Retina (tissue), 1 donor: ENCODE results near the gene C1R.
A peak's percentile ranks its signal among the peaks of the same experiment; 100 is the strongest.
"Not testable (repeated sequence)": the region's sequence is repeated elsewhere in the genome, so short reads cannot be mapped to it uniquely, and the experiment has no call there.

Source experiments
- DNase-seq: peaks from one replicate; pipeline ENCODE4 v3.0.0-alpha.2; 2016

C1R gene

GRCh38 chr12:7065073-7065623, 27.1 kb downstream of the C1R start:
- DNase-seq = no peak

GRCh38 chr12:7064516-7064915, 27.7 kb downstream of the C1R start:
- DNase-seq = no peak

- DNase-seq = no peak
Measured at GRCh38 chr12:7061596-7061995, 30.6 kb downstream of the C1R start.

- no peak for DNase-seq
Measured at GRCh38 chr12:7061138-7061537, 31.1 kb downstream of the C1R start.

- peak; percentile 52 for DNase-seq
Measured at GRCh38 chr12:7060353-7060954, 31.8 kb downstream of the C1R start, which contains the start of gene C1S. Gene C1S, plus strand, starts transcription at chr12:7060718. Its CDS starts 1,195 bp downstream, at chr12:7061913.

- no peak for DNase-seq
Measured at GRCh38 chr12:7059780-7060179, 32.5 kb downstream of the C1R start.

- DNase-seq = no peak
Measured at GRCh38 chr12:7058850-7059395, 33.3 kb downstream of the C1R start.

GRCh38 chr12:7058163-7058845, 33.9 kb downstream of the C1R start:
- DNase-seq = no peak

GRCh38 chr12:7055736-7056135, 36.5 kb downstream of the C1R start:
- DNase-seq = not testable (repeated sequence)

- DNase-seq = no peak
Measured at GRCh38 chr12:7054925-7055324, 37.3 kb downstream of the C1R start.

- DNase-seq = not testable (repeated sequence)
Measured at GRCh38 chr12:7049973-7050372, 42.3 kb downstream of the C1R start.

GRCh38 chr12:7049445-7049951, 42.7 kb downstream of the C1R start:
- DNase-seq = not testable (repeated sequence)

GRCh38 chr12:7047306-7047705, 44.9 kb downstream of the C1R start:
- no peak for DNase-seq

- DNase-seq = no peak
Measured at GRCh38 chr12:7046383-7047105, 45.7 kb downstream of the C1R start.

- no peak for DNase-seq
Measured at GRCh38 chr12:7045913-7046312, 46.3 kb downstream of the C1R start.

- no peak for DNase-seq
Measured at GRCh38 chr12:7042842-7043241, 49.4 kb downstream of the C1R start.

GRCh38 chr12:7039403-7039802, 52.8 kb downstream of the C1R start:
- DNase-seq = no peak

GRCh38 chr12:7038591-7038990, 53.7 kb downstream of the C1R start:
- DNase-seq = no peak

- DNase-seq = not testable (repeated sequence)
Measured at GRCh38 chr12:7037411-7037810, 54.8 kb downstream of the C1R start.

GRCh38 chr12:7035463-7035862, 56.8 kb downstream of the C1R start:
- no peak for DNase-seq

- no peak for DNase-seq
Measured at GRCh38 chr12:7034464-7034863, 57.8 kb downstream of the C1R start.

GRCh38 chr12:7032990-7033389, 59.3 kb downstream of the C1R start:
- DNase-seq = no peak

GRCh38 chr12:7031306-7031705, 60.9 kb downstream of the C1R start:
- DNase-seq = no peak
